IMR-90 (cell line): ENCODE data around the gene PCNX4. TPM values are rescaled to one million over a fixed set of nuclear protein-coding genes. Genes with fewer than 3 reads are reported as not detected.

Experiments
- ATAC-seq: fragments of 200-7000 bp; cut with Tn5 transposase; 2 replicates; pipeline ENCODE4 v1.9.1; 2020; ENCODE audit warnings: low read depth, mild to moderate bottlenecking, moderate library complexity
- BruUV-seq: library from RNA; stranded (reverse); fragments of 400-500 nt; replicated peaks from 2 replicates; lab custom pipeline; 2021; lab: Mats Ljungman, UMichigan
- CTCF ChIA-PET: fragments of 300-600 bp; formaldehyde crosslinking; extraction: SDS; loops from one replicate; lab custom pipeline; 2021; ENCODE audit warnings: antibody characterized with exemption; lab: Yijun Ruan, JAX
- POLR2A ChIA-PET: fragments of 300-600 bp; sonication (Branson Sonifier 250); formaldehyde crosslinking; loops from one replicate; lab custom pipeline; 2022; ENCODE audit warnings: antibody characterized with exemption; ENCODE audit not compliant: unreplicated experiment; lab: Charles Lee
- DNase-seq: peaks from one replicate; pipeline ENCODE4 v3.0.0; 2013
- H2AFZ ChIP-seq: replicated peaks from 2 replicates; pipeline ENCODE3; 2013; ENCODE audit warnings: low read length, mild to moderate bottlenecking; ENCODE audit not compliant: poor library complexity
- H2AK5ac ChIP-seq: 2 replicates; pipeline ENCODE4 v1.6.1; 2013; ENCODE audit warnings: low read depth, low read length, inconsistent platforms
- H2AK9ac ChIP-seq: replicated peaks from 2 replicates; pipeline ENCODE3; 2013; ENCODE audit warnings: mild to moderate bottlenecking, low read depth, low read length, moderate library complexity; ENCODE audit not compliant: poor library complexity
- H2BK120ac ChIP-seq: 2 replicates; pipeline ENCODE4 v1.6.1; 2013; ENCODE audit warnings: low read depth, low read length, inconsistent platforms
- H2BK15ac ChIP-seq: 3 replicates; pipeline ENCODE4 v1.6.1; 2013; ENCODE audit warnings: low read depth, low read length, inconsistent platforms
- H2BK20ac ChIP-seq: 2 replicates; pipeline ENCODE4 v1.6.1; 2013; ENCODE audit warnings: low read depth, mild to moderate bottlenecking, inconsistent platforms, low read length, moderate library complexity
- H2BK5ac ChIP-seq: 2 replicates; pipeline ENCODE4 v1.6.1; 2013; ENCODE audit warnings: mild to moderate bottlenecking, low read depth, low read length, inconsistent platforms; ENCODE audit not compliant: poor library complexity, severe bottlenecking
- H3K14ac ChIP-seq: replicated peaks from 2 replicates; pipeline ENCODE4 v1.6.1; 2013; ENCODE audit warnings: low read depth, low read length, inconsistent platforms
- H3K18ac ChIP-seq: 2 replicates; pipeline ENCODE4 v1.6.1; 2013; ENCODE audit warnings: low read depth, low read length, control low read depth
- H3K23ac ChIP-seq: 2 replicates; pipeline ENCODE4 v1.6.1; 2013; ENCODE audit warnings: low read depth, low read length, inconsistent platforms
- H3K27ac ChIP-seq: 2 replicates; pipeline ENCODE4 v1.5.1; 2013; ENCODE audit warnings: mild to moderate bottlenecking, control low read depth, low read length; ENCODE audit not compliant: insufficient read depth
- H3K27me3 ChIP-seq: 2 replicates; pipeline ENCODE4 v1.6.1; 2013; ENCODE audit warnings: low read length; ENCODE audit not compliant: control insufficient read depth, insufficient read depth
- H3K36me3 ChIP-seq: 2 replicates; pipeline ENCODE4 v1.6.1; 2013; ENCODE audit warnings: low read length, mixed read lengths; ENCODE audit not compliant: control insufficient read depth, insufficient read depth
- H3K4ac ChIP-seq: 2 replicates; pipeline ENCODE4 v1.6.1; 2013; ENCODE audit warnings: low read depth, low read length, inconsistent platforms
- H3K4me1 ChIP-seq: 2 replicates; pipeline ENCODE4 v1.6.1; 2013; ENCODE audit warnings: low read length, mixed read lengths; ENCODE audit not compliant: control insufficient read depth, insufficient read depth
- H3K4me2 ChIP-seq: 2 replicates; pipeline ENCODE4 v1.6.1; 2013; ENCODE audit warnings: low read depth, mild to moderate bottlenecking, control low read depth, low read length, moderate library complexity
- H3K4me3 ChIP-seq: 2 replicates; pipeline ENCODE4 v1.5.1; 2013; ENCODE audit warnings: low read depth, mild to moderate bottlenecking, control low read depth, low read length, moderate library complexity; ENCODE audit not compliant: insufficient read depth
- H3K56ac ChIP-seq: 2 replicates; pipeline ENCODE4 v1.6.1; 2013; ENCODE audit warnings: low read length, inconsistent platforms; ENCODE audit not compliant: insufficient read depth; ENCODE audit errors: extremely low read depth
- H3K79me1 ChIP-seq, 2 experiments: 2 replicates each; pipeline ENCODE4 v1.6.1; 2013; ENCODE audit warnings: low read length in 2 of 2, inconsistent platforms in 1 of 2, low read depth in 1 of 2
- H3K9ac ChIP-seq: 2 replicates; pipeline ENCODE4 v1.6.1; 2013; ENCODE audit warnings: low read depth, low read length, control low read depth
- H3K9me1 ChIP-seq: 2 replicates; pipeline ENCODE4 v1.6.1; 2013; ENCODE audit warnings: low read length, inconsistent platforms; ENCODE audit not compliant: insufficient read depth
- H3K9me3 ChIP-seq: 2 replicates; pipeline ENCODE4 v1.6.1; 2013; ENCODE audit warnings: low read length; ENCODE audit not compliant: control insufficient read depth, insufficient read depth
- H4K20me1 ChIP-seq: 2 replicates; pipeline ENCODE4 v1.6.1; 2013; ENCODE audit warnings: low read length, inconsistent platforms; ENCODE audit not compliant: insufficient read depth
- H4K5ac ChIP-seq: 2 replicates; pipeline ENCODE4 v1.6.1; 2013; ENCODE audit warnings: mild to moderate bottlenecking, low read depth, low read length, control low read depth
- H4K8ac ChIP-seq, 2 experiments: 2 replicates each; pipeline ENCODE4 v1.6.1; 2013; ENCODE audit warnings: low read depth in 2 of 2, low read length in 2 of 2, control low read depth in 1 of 2, inconsistent platforms in 1 of 2
- H4K91ac ChIP-seq: 2 replicates; pipeline ENCODE4 v1.6.1; 2013; ENCODE audit warnings: low read depth, low read length, inconsistent platforms; ENCODE audit not compliant: insufficient read depth
- CTCF ChIP-seq: conservative IDR thresholded peaks from 2 replicates; pipeline ENCODE4 v1.5.1; 2012; ENCODE audit warnings: mild to moderate bottlenecking, low read depth, low read length, improper control_type of control experiment
- MAFK ChIP-seq: IDR thresholded peaks from 2 replicates; pipeline ENCODE4 v1.6.1; 2012; ENCODE audit warnings: low read depth, low read length, improper control_type of control experiment
- MAZ ChIP-seq: IDR thresholded peaks from 2 replicates; pipeline ENCODE4 v1.6.1; 2012; ENCODE audit warnings: low read depth, mild to moderate bottlenecking, low read length, improper control_type of control experiment, moderate library complexity, borderline replicate concordance
- POLR2A ChIP-seq: IDR thresholded peaks from 2 replicates; pipeline ENCODE4 v1.6.1; 2012; ENCODE audit warnings: mild to moderate bottlenecking, low read depth, low read length
- RCOR1 ChIP-seq: IDR thresholded peaks from 2 replicates; pipeline ENCODE4 v1.6.1; 2012; ENCODE audit warnings: mild to moderate bottlenecking, low read length, improper control_type of control experiment; ENCODE audit not compliant: insufficient replicate concordance
- RFX5 ChIP-seq: IDR thresholded peaks from 2 replicates; pipeline ENCODE4 v1.8.0; 2012; ENCODE audit warnings: low read depth, mild to moderate bottlenecking, low read length, moderate library complexity
- SMC3 ChIP-seq: fragments of 150-350 bp; IDR thresholded peaks from 2 replicates; pipeline ENCODE4 v1.6.1; 2016; ENCODE audit warnings: low read depth, mild to moderate bottlenecking, antibody characterized with exemption, low read length, moderate library complexity
- WGBS, 2 experiments: methylation state at CpG; one replicate each; pipeline versions ENCODE4 v1.1.5 to v1.1.7; 2013; ENCODE audit warnings: missing lambda C conversion rate in 2 of 2; ENCODE audit not compliant: insufficient read length in 1 of 2; ENCODE audit errors: extremely low coverage in 2 of 2; 5-methylcytosine and 5-hydroxymethylcytosine counted together
- dilution Hi-C: fragments of 300-500 bp; cut with HindIII; formaldehyde crosslinking; loops from one replicate; pipeline ENCODE4 v1.14.3; 2018; ENCODE audit warnings: low sequenced_read_pairs; ENCODE audit not compliant: unreplicated experiment
- in situ Hi-C: fragments of 300-500 bp; cut with MboI; formaldehyde crosslinking; loops from 3 replicates; pipeline ENCODE4 v1.14.3; 2019; ENCODE audit warnings: low sequenced_read_pairs, inconsistent platforms, mixed read lengths
- intact Hi-C: fragments of 100-400 bp; cut with micrococcal nuclease; formaldehyde crosslinking; loops from 2 replicates; pipeline ENCODE4 v1.10.0; 2022
- polyA plus RNA-seq, 3 experiments: library from polyadenylated mRNA; depleted of rRNA; stranded (reverse); fragments of >200 nt; gene quantifications; 2 replicates each; pipeline ENCODE4 v1.2.3, GENCODE V29; 2012; ENCODE audit warnings: low replicate concordance in 1 of 3
- total RNA-seq: library from RNA; depleted of rRNA; stranded (reverse); fragments of >200 nt; gene quantifications from 2 replicates; pipeline ENCODE4 v1.2.3, GENCODE V29; 2012

Gene PCNX4
- total and polyA plus RNA-seq, 2 of the 4 experiments (the other 2 are of a cell fraction), result 55.4 to 128 TPM

DNA sequence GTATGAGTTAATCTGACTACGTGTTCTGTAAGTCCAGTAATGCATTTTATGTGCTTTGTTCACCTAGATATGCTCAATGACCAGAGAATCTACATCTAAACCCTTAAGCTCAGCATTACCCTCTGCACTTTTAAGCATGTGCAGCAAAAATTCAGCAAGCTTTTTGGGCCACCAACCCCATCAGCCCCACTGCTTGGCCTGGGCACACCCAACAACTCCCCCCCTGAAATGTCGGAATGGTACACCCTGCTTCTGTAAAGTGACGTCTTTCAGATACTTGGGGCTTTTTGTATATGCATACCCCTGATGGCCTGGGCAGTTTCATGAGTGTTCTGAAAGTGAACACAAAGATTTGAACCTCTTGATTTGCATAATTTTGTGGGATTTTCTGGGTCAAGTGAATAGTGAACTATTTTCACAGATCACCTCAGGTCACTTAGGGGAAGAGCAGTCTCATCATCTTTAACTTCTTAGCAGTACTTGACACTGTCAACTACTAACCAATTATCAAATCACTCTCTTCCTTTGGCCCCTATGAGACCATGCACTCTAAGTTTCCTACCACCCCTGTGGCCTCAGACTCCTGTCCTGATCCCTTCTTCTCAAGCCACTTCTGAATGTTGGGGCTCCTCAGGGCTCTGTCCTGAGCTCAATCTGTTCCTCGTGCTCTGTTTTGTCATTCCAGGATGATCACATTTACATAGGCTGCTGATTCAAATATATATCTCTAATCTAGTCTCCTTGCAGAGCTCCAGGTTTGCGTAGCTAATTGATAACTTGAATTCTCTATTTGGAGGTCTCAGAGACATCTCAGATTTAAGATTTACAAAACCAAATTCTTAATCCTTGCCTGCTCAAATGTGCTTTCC, 121.0 kb downstream of the PCNX4 start:
- Histone ChIP-seq H3K4me2 (no peak overlapping the region), H2BK5ac (no peak overlapping the region), H4K91ac (no peak overlapping the region), H2AFZ (no peak overlapping the region), H3K27me3 (peaks cover 8% of the 10 kb centered on the region), H3K27ac (no peak overlapping the region), H2BK20ac (no peak overlapping the region), H3K9me1 (no peaks in the 10 kb centered on the region), H3K23ac (no peak overlapping the region), H3K4me1 (no peaks in the 10 kb centered on the region; the same call in 1 of the 2 replicates), H4K5ac (no peak overlapping the region), H2AK9ac (no peak overlapping the region), H3K14ac (no peak overlapping the region), H3K9ac (no peak overlapping the region), H3K9me3 (peaks cover 2% of the 10 kb centered on the region; the same call in 1 of the 2 replicates), H2BK120ac (no peak overlapping the region), H3K79me1 (no peaks in the 10 kb centered on the region), H2AK5ac (no peak overlapping the region), H4K20me1 (no peaks in the 10 kb centered on the region), H3K36me3 (no peaks in the 10 kb centered on the region), H3K18ac (no peak overlapping the region), H2BK15ac (no peak overlapping the region), H3K56ac (no peak overlapping the region), H3K4ac (no peak overlapping the region), H4K8ac (no peak overlapping the region), H3K4me3 (no peak overlapping the region)
- dilution Hi-C loops, result no loop called here
- ATAC-seq, result no peak
- in situ Hi-C loops, result no loop called here
- intact Hi-C loops, result no loop called here
- WGBS, 2 experiments, result no CpG with 5 or more reads among the region's 5 CpGs
- no TSS peak for BruUV-seq
- CTCF ChIA-PET, result no interaction called here
- TF ChIP-seq RFX5 (no peak), SMC3 (no peak), POLR2A (no peak), MAFK (no peak), CTCF (no peak), RCOR1 (no peak), MAZ (no peak)
- DNase-seq, result no peak
- POLR2A ChIA-PET, result no interaction called here
